CD4-positive, alpha-beta memory T cell (primary cell): ENCODE results near the gene CCDC192. TPM values are rescaled to one million over a fixed set of nuclear protein-coding genes. Genes with fewer than 3 reads are reported as not detected.

Experiments
- CTCF ChIA-PET: fragments of 350-600 bp; sonication (Branson Sonifier 250); formaldehyde crosslinking; loops from one replicate; lab custom pipeline; 2021; ENCODE audit warnings: inconsistent platforms; ENCODE audit not compliant: partially characterized antibody; lab: Charles Lee
- POLR2A ChIA-PET: fragments of 350-600 bp; sonication (Branson Sonifier 250); formaldehyde crosslinking; loops from one replicate; lab custom pipeline; 2021; ENCODE audit not compliant: partially characterized antibody; lab: Charles Lee
- DNase-seq, 5 donors: peaks; one replicate each; pipeline versions ENCODE4 v3.0.0 to v3.0.0-alpha.2; 2020 to 2022; ENCODE audit warnings: mixed read lengths in 1 of 5
- H3K27ac ChIP-seq: one replicate; pipeline ENCODE4 v1.7.0; 2013; ENCODE audit warnings: low read depth, low read length
- H3K27me3 ChIP-seq: 2 replicates; pipeline ENCODE4 v1.7.0; 2013; ENCODE audit warnings: mild to moderate bottlenecking, low read length, moderate library complexity; ENCODE audit not compliant: insufficient read depth
- H3K36me3 ChIP-seq: 2 replicates; pipeline ENCODE4 v1.7.0; 2013; ENCODE audit warnings: mild to moderate bottlenecking, low read length, moderate library complexity; ENCODE audit not compliant: insufficient read depth
- H3K4me1 ChIP-seq: 2 replicates; pipeline ENCODE4 v1.7.0; 2013; ENCODE audit warnings: mild to moderate bottlenecking, low read length, moderate library complexity; ENCODE audit not compliant: insufficient read depth
- H3K4me3 ChIP-seq, 2 donors: one replicate each; pipeline ENCODE4 v1.7.0; 2013; ENCODE audit warnings: low read length in 2 of 2, mild to moderate bottlenecking in 1 of 2
- H3K9me3 ChIP-seq, 2 donors: one replicate each; pipeline ENCODE4 v1.7.0; 2013; ENCODE audit warnings: low read length in 2 of 2, control low read depth in 1 of 2; ENCODE audit not compliant: control insufficient read depth in 1 of 2
- H3K27ac Mint-ChIP-seq, 7 donors: one replicate each; pipeline ENCODE4 v1.8.0; 2020 to 2021; ENCODE audit warnings: mixed read lengths in 7 of 7, mild to moderate bottlenecking in 6 of 7, inconsistent platforms in 3 of 7, moderate library complexity in 3 of 7
- H3K27me3 Mint-ChIP-seq, 2 donors: one replicate each; pipeline ENCODE4 v1.8.0; 2020 to 2021; ENCODE audit warnings: mixed read lengths in 2 of 2
- H3K36me3 Mint-ChIP-seq, 2 donors: one replicate each; pipeline ENCODE4 v1.8.0; 2020 to 2021; ENCODE audit warnings: mixed read lengths in 2 of 2, inconsistent platforms in 1 of 2, mild to moderate bottlenecking in 1 of 2
- H3K4me1 Mint-ChIP-seq, 4 donors: one replicate each; pipeline ENCODE4 v1.8.0; 2020 to 2021; ENCODE audit warnings: mixed read lengths in 4 of 4, mild to moderate bottlenecking in 1 of 4
- H3K4me3 Mint-ChIP-seq, 8 donors: one replicate each; pipeline ENCODE4 v1.8.0; 2020 to 2021; ENCODE audit warnings: mixed read lengths in 8 of 8, mild to moderate bottlenecking in 7 of 8, moderate library complexity in 6 of 8, inconsistent platforms in 3 of 8
- H3K9me3 Mint-ChIP-seq, 8 donors: one replicate each; pipeline ENCODE4 v1.8.0; 2020 to 2021; ENCODE audit warnings: mixed read lengths in 8 of 8, mild to moderate bottlenecking in 5 of 8, inconsistent platforms in 3 of 8, moderate library complexity in 1 of 8
- intact Hi-C: fragments of 100-400 bp; cut with micrococcal nuclease; formaldehyde crosslinking; loops from one replicate; pipeline ENCODE4 v1.15.1; 2023
- polyA plus RNA-seq, 2 donors: library from polyadenylated mRNA; unstranded; fragments of 300-500 nt; fragmentation: Illumina TruSeq; gene quantifications; one replicate each; pipeline ENCODE4 v1.2.3, GENCODE V29; 2021
- total RNA-seq, 2 experiments: library from RNA; stranded (reverse); gene quantifications; one replicate each; pipeline ENCODE4 v1.2.3, GENCODE V29; 2021

Gene CCDC192
- total and polyA plus RNA-seq, 4 experiments from 2014 or later, result not detected

DNA sequence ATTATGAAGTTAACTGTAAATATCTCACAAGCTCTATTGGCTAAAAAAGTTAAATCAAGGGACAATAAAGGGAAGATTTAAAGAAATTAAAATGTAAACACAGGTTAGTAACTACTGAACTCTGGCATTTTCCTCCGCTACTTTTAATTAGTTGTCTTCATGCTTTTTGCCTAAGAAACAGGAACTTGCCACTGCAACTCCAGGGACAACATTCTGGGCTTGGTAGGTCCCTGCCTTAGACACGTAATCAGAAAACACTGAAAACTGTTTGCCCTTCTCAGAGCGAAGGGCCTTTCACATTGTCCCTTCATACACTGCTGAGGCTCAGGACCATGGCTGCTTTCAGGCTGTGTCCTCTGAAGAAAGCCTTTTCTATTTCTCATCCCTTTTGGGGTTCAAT lies 118.7 kb downstream of the CCDC192 start:
- DNase-seq, result no peak
- ChIA-PET POLR2A (no interaction called here), CTCF (no interaction called here)
- peaks cover 2 to 4% of the 10 kb centered on the region in 2 donors for H3K27me3 Mint-ChIP-seq
- no peak overlapping the region for H3K4me3 Mint-ChIP-seq
- intact Hi-C loops, result no loop called here
- H3K9me3 Mint-ChIP-seq, result peaks cover 0 to 3% (median 0%) of the 10 kb centered on the region in 8 donors
- H3K27ac Mint-ChIP-seq, result no peak overlapping the region
- Histone ChIP-seq H3K36me3 (no peaks in the 10 kb centered on the region), H3K27me3 (no peaks in the 10 kb centered on the region), H3K4me3 (no peak overlapping the region), H3K9me3 (no peaks in the 10 kb centered on the region), H3K4me1 (no peaks in the 10 kb centered on the region), H3K27ac (no peak overlapping the region)
- H3K36me3 Mint-ChIP-seq, result no peaks in the 10 kb centered on the region
- no peaks in the 10 kb centered on the region for H3K4me1 Mint-ChIP-seq

DNA sequence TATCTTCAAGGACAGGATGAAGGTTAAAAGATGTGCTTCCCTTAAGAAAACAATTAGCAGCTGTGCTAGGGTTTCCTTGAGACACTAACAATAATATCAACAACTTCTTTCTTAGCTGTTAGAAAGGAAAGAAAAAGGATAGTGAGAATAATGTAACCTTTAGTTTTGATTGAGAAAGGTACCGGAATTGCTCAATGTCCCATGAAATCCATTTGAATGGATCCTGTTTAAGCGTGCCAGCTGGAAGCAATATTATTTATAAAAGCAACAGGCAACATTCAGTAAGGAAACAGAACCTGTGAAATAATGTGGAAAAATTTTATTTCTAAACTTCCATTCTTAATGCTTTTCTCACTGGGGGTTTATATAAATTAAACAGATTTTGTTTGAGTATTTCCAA lies 120.9 kb downstream of the CCDC192 start:
- H3K36me3 ChIP-seq, result no peaks in the 10 kb centered on the region
- ChIA-PET POLR2A (no interaction called here), CTCF (no interaction called here)
- no peak overlapping the region for H3K4me3 ChIP-seq
- H3K9me3 Mint-ChIP-seq, result no peaks in the 10 kb centered on the region
- H3K36me3 Mint-ChIP-seq, result no peaks in the 10 kb centered on the region
- peaks cover 6 to 12% of the 10 kb centered on the region in 2 donors for H3K27me3 Mint-ChIP-seq
- no peaks in the 10 kb centered on the region for H3K4me1 ChIP-seq
- H3K27ac ChIP-seq, result no peak overlapping the region
- no peak for DNase-seq
- no peak overlapping the region for H3K4me3 Mint-ChIP-seq
- no peak overlapping the region for H3K27ac Mint-ChIP-seq
- no peaks in the 10 kb centered on the region for H3K4me1 Mint-ChIP-seq
- intact Hi-C loops, result no loop called here
- H3K27me3 ChIP-seq, result no peaks in the 10 kb centered on the region
- no peaks in the 10 kb centered on the region for H3K9me3 ChIP-seq

- CTCF ChIA-PET, result no interaction called here
- no peak overlapping the region for H3K27ac Mint-ChIP-seq
- peaks cover 6 to 11% of the 10 kb centered on the region in 2 donors for H3K27me3 Mint-ChIP-seq
- H3K27ac ChIP-seq, result no peak overlapping the region
- no peaks in the 10 kb centered on the region for H3K9me3 Mint-ChIP-seq
- H3K4me3 Mint-ChIP-seq, result no peak overlapping the region
- no peaks in the 10 kb centered on the region for H3K9me3 ChIP-seq
- POLR2A ChIA-PET, result no interaction called here
- H3K36me3 Mint-ChIP-seq, result no peaks in the 10 kb centered on the region
- no peaks in the 10 kb centered on the region for H3K4me1 Mint-ChIP-seq
- H3K36me3 ChIP-seq, result no peaks in the 10 kb centered on the region
- intact Hi-C loops, result no loop called here
- no peaks in the 10 kb centered on the region for H3K27me3 ChIP-seq
- no peak for DNase-seq
- H3K4me3 ChIP-seq, result no peak overlapping the region
- no peaks in the 10 kb centered on the region for H3K4me1 ChIP-seq
Observed at GRCh38 chr5:127826011-127826410, 122.8 kb downstream of the CCDC192 start.

DNA sequence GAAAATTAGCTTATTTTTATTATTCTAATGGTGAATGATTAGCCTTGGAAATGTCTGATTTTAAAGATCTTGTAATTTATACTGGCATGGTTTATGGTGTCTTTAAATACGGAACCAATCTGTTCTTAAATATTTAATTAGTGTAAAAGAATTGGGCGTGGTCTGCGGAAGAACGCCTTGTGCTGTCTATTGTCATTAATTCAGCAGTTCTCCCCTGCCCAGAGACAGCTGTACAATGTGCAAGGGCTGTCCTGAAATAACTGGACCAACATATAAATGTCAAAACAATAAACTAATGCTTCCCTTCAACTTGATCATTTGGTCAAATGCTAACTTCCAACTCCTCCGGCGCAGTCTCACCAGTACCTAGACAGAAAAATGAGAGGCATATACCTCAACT lies 124.3 kb downstream of the CCDC192 start:
- no peak overlapping the region for H3K27ac Mint-ChIP-seq
- H3K9me3 Mint-ChIP-seq, result no peaks in the 10 kb centered on the region
- DNase-seq, result no peak
- H3K36me3 Mint-ChIP-seq, result no peaks in the 10 kb centered on the region
- Histone ChIP-seq H3K27me3 (no peaks in the 10 kb centered on the region), H3K4me3 (no peak overlapping the region), H3K27ac (no peak overlapping the region), H3K36me3 (no peaks in the 10 kb centered on the region), H3K9me3 (no peaks in the 10 kb centered on the region), H3K4me1 (no peaks in the 10 kb centered on the region)
- H3K4me1 Mint-ChIP-seq, result no peaks in the 10 kb centered on the region
- ChIA-PET CTCF (no interaction called here), POLR2A (no interaction called here)
- intact Hi-C loops, result no loop called here
- H3K4me3 Mint-ChIP-seq, result no peak overlapping the region
- peaks cover 6 to 11% of the 10 kb centered on the region in 2 donors for H3K27me3 Mint-ChIP-seq

- Histone ChIP-seq H3K9me3 (no peaks in the 10 kb centered on the region), H3K36me3 (no peaks in the 10 kb centered on the region), H3K27me3 (no peaks in the 10 kb centered on the region), H3K4me1 (no peaks in the 10 kb centered on the region), H3K4me3 (no peak overlapping the region), H3K27ac (no peak overlapping the region)
- Mint-ChIP-seq H3K27me3 (peaks cover 6 to 11% of the 10 kb centered on the region in 2 donors), H3K27ac (no peak overlapping the region), H3K36me3 (no peaks in the 10 kb centered on the region), H3K9me3 (no peaks in the 10 kb centered on the region), H3K4me1 (no peaks in the 10 kb centered on the region), H3K4me3 (no peak overlapping the region)
- CTCF ChIA-PET, result no interaction called here
- intact Hi-C loops, result no loop called here
- POLR2A ChIA-PET, result no interaction called here
- no peak for DNase-seq
Observed at GRCh38 chr5:127830157-127830556, 127.0 kb downstream of the CCDC192 start.

GRCh38 chr5:127830829-127831598 lies 127.8 kb downstream of the CCDC192 start:
- intact Hi-C loops, result no loop called here
- no peak overlapping the region for H3K4me3 ChIP-seq
- Mint-ChIP-seq H3K27me3 (peaks cover 6 to 11% of the 10 kb centered on the region in 2 donors), H3K9me3 (no peaks in the 10 kb centered on the region), H3K36me3 (no peaks in the 10 kb centered on the region), H3K27ac (no peak overlapping the region), H3K4me3 (no peak overlapping the region), H3K4me1 (no peaks in the 10 kb centered on the region)
- CTCF ChIA-PET, result no interaction called here
- no peak overlapping the region for H3K27ac ChIP-seq
- no peak for DNase-seq
- no peaks in the 10 kb centered on the region for H3K9me3 ChIP-seq
- POLR2A ChIA-PET, result no interaction called here
- no peaks in the 10 kb centered on the region for H3K4me1 ChIP-seq
- H3K27me3 ChIP-seq, result no peaks in the 10 kb centered on the region
- H3K36me3 ChIP-seq, result no peaks in the 10 kb centered on the region

- Mint-ChIP-seq H3K4me3 (no peak overlapping the region), H3K36me3 (no peaks in the 10 kb centered on the region), H3K9me3 (no peaks in the 10 kb centered on the region), H3K4me1 (no peaks in the 10 kb centered on the region), H3K27me3 (peaks cover 6 to 11% of the 10 kb centered on the region in 2 donors), H3K27ac (no peak overlapping the region)
- Histone ChIP-seq H3K4me3 (no peak overlapping the region), H3K4me1 (no peaks in the 10 kb centered on the region), H3K9me3 (no peaks in the 10 kb centered on the region), H3K27me3 (no peaks in the 10 kb centered on the region), H3K36me3 (no peaks in the 10 kb centered on the region), H3K27ac (no peak overlapping the region)
- CTCF ChIA-PET, result no interaction called here
- no peak for DNase-seq
- intact Hi-C loops, result no loop called here
- POLR2A ChIA-PET, result no interaction called here
Observed at GRCh38 chr5:127832067-127832466, 128.9 kb downstream of the CCDC192 start.
